GM21619 (cell line): ENCODE measurements around the gene OR52E6.

ENCODE experiments used
- ATAC-seq: cut with Tn5 transposase; IDR thresholded peaks from one replicate; pipeline ENCODE4 v1.9.1; 2021; ENCODE audit not compliant: unreplicated experiment

OR52E6 gene

DNA sequence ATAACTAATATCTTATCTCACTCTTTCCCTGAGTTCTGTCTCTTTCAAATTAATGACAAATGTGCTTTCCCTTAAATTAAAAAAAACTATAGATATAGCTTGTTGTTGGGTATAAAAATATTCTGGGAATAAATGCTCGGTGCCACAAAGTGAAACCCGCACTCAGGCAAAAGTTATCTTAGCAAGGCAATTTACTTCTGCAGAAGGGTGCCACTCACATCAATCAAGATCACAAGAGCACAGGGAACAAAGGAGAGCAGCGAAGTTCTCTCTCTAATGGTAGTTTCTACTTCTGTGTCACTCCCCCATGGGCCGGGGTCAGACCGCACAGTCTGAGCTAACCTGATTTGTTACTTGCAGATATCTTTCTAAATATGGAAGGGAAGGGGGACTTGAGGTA, 37.7 kb downstream of the OR52E6 start:
- ATAC-seq: no peak

DNA sequence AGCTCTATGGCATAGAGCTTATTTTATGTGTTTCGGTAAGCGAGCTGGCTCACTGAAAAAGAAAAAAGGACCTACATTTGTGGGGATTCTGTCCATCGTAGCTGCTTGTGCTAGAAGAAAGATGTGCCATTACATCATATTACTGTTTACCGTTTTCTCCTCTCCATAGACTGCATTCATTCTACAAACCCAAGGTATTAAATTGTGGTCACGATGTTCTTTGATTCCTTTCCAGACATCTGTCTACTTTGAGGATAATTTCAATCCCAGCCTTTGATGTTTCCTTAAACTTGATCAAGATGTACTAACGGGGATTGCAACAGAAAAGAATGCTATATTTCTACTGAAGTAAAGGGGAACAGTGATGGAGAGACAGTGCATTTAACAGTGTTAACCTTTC, 45.2 kb downstream of the OR52E6 start:
- no peak for ATAC-seq

DNA sequence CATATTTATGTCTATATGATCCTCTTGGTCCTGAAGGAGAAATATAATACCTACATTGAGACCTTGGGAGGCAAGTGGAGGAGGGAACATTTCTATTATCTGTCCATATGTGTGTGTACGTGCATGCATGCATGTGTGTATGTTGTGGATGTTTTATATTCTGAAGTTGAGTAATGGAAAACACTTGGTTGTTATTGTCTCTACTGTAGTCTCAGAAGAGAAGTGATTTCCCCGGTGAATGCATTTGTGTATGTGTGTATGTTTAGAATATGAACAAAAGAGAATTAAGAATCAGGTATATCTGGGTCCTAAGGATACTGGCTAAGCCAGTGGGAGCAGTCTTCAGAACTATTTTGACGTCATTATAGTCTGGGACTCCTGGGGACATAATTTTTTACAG, 50.5 kb downstream of the OR52E6 start, which contains the start of gene OR52N1:
OR52N1 (minus strand) TSS at position 101 of the 400 bp plus-strand sequence. CDS start 2,449 bp downstream, outside the sequence.
- ATAC-seq: no peak
